SK-N-SH (cell line): Measurements from ENCODE around the gene KLHL26. TPM values are rescaled to one million over a fixed set of nuclear protein-coding genes. Genes with fewer than 3 reads are reported as not detected.
A peak's percentile ranks its signal among the peaks of the same experiment; 100 is the strongest.

ENCODE experiments used
- CTCF ChIA-PET: fragments of 300-600, 350-600 bp; formaldehyde crosslinking; extraction: SDS; loops from one replicate; lab custom pipeline; 2021; lab: Yijun Ruan, JAX
- POLR2A ChIA-PET: fragments of 350-600 bp; sonication (Branson Sonifier 250); formaldehyde crosslinking; extraction: SDS; loops from one replicate; lab custom pipeline; 2020; ENCODE audit warnings: antibody characterized with exemption, inconsistent platforms; lab: Yijun Ruan, JAX
- DNase-seq: peaks from one replicate; pipeline ENCODE4 v3.0.0; 2012
- H2AFZ ChIP-seq: fragments of 200-600 bp; sonication (generic); 2 replicates; pipeline ENCODE4 v1.8.1; 2016; ENCODE audit warnings: antibody characterized with exemption, mild to moderate bottlenecking, low read depth
- H3F3A ChIP-seq: fragments of 200-600 bp; sonication (generic); replicated peaks from 2 replicates; pipeline ENCODE3; 2016; ENCODE audit warnings: antibody characterized with exemption, mild to moderate bottlenecking; ENCODE audit not compliant: insufficient read depth
- H3K27ac ChIP-seq, 2 experiments: fragments of 200-500 bp in 1 of 2; fragments of 200-600 bp in 1 of 2; sonication (Bioruptor generic) in 1 of 2; sonication (generic), shearing (Covaris generic) in 1 of 2; 2 replicates each; pipeline versions ENCODE4 v1.5.1 to v1.6.1; 2014 to 2016; ENCODE audit warnings: low read depth in 2 of 2, inconsistent platforms in 1 of 2, low read length in 1 of 2, mild to moderate bottlenecking in 1 of 2, mixed read lengths in 1 of 2
- H3K27me3 ChIP-seq: fragments of 200-600 bp; sonication (generic), shearing (Covaris generic); 2 replicates; pipeline ENCODE4 v1.6.1; 2016; ENCODE audit warnings: mixed run types; ENCODE audit not compliant: insufficient read depth
- H3K36me3 ChIP-seq, 2 experiments: fragments of 200-500 bp in 1 of 2; fragments of 200-600 bp in 1 of 2; sonication (Bioruptor generic) in 1 of 2; sonication (generic) in 1 of 2; replicated peaks in 1 of 2; 2 replicates each; pipeline versions ENCODE3 to v1.5.1; 2014 to 2016; ENCODE audit warnings: low read length in 1 of 2, mild to moderate bottlenecking in 1 of 2; ENCODE audit not compliant: insufficient read depth in 2 of 2, control insufficient read depth in 1 of 2
- H3K4me1 ChIP-seq, 2 experiments: fragments of 200-500 bp in 1 of 2; fragments of 200-600 bp in 1 of 2; sonication (Bioruptor generic) in 1 of 2; sonication (generic), shearing (Covaris generic) in 1 of 2; 2 replicates each; pipeline versions ENCODE4 v1.5.1 to v1.6.1; 2014 to 2016; ENCODE audit warnings: low read depth in 1 of 2, low read length in 1 of 2, mixed run types in 1 of 2; ENCODE audit not compliant: insufficient read depth in 2 of 2, control insufficient read depth in 1 of 2
- H3K4me2 ChIP-seq: fragments of 200-600 bp; sonication (generic), shearing (Covaris generic); 2 replicates; pipeline ENCODE4 v1.6.1; 2017; ENCODE audit warnings: mixed run types
- H3K4me3 ChIP-seq, 2 experiments: fragments of 200-500 bp in 1 of 2; fragments of 200-600 bp in 1 of 2; sonication (Bioruptor generic) in 1 of 2; sonication (generic), shearing (Covaris generic) in 1 of 2; 2 replicates each; pipeline versions ENCODE4 v1.5.1 to v1.8.1; 2014 to 2016; ENCODE audit warnings: low read depth in 2 of 2, inconsistent platforms in 1 of 2, low read length in 1 of 2, mild to moderate bottlenecking in 1 of 2, mixed read lengths in 1 of 2, moderate library complexity in 1 of 2
- H3K79me2 ChIP-seq: fragments of 200-600 bp; sonication (generic); 2 replicates; pipeline ENCODE4 v1.8.1; 2017; ENCODE audit warnings: mild to moderate bottlenecking; ENCODE audit not compliant: insufficient read depth
- H3K9ac ChIP-seq: fragments of 200-600 bp; sonication (generic); 2 replicates; pipeline ENCODE4 v1.6.1; 2017; ENCODE audit warnings: mixed run types
- H3K9me2 ChIP-seq: fragments of 200-600 bp; sonication (generic); 2 replicates; pipeline ENCODE4 v1.6.1; 2017; ENCODE audit warnings: mixed run types
- H3K9me3 ChIP-seq: fragments of 200-600 bp; sonication (generic); 2 replicates; pipeline ENCODE4 v1.6.1; 2017; ENCODE audit warnings: mixed run types, mild to moderate bottlenecking, moderate library complexity
- H4K20me1 ChIP-seq: fragments of 200-600 bp; sonication (generic); 2 replicates; pipeline ENCODE4 v1.6.1; 2017; ENCODE audit warnings: mild to moderate bottlenecking, mixed run types; ENCODE audit not compliant: insufficient read depth
- CHD2 ChIP-seq: fragments of 150-350 bp; IDR thresholded peaks from 2 replicates; pipeline ENCODE4 v1.6.1; 2018; ENCODE audit warnings: low read length; ENCODE audit not compliant: partially characterized antibody
- CTCF ChIP-seq: fragments of 200-600 bp; sonication (generic); IDR thresholded peaks from 2 replicates; pipeline ENCODE4 v1.6.1; 2017; ENCODE audit warnings: antibody characterized with exemption, mild to moderate bottlenecking, moderate library complexity
- ELF1 ChIP-seq: IDR thresholded peaks from 2 replicates; pipeline ENCODE4 v1.4.0; 2012
- EP300 ChIP-seq, 2 experiments: IDR thresholded peaks; 2 replicates each; pipeline versions ENCODE4 v1.4.0 to v1.6.1; 2012; ENCODE audit warnings: borderline replicate concordance in 1 of 2, low read depth in 1 of 2, low read length in 1 of 2
- FOSL2 ChIP-seq: IDR thresholded peaks from 2 replicates; pipeline ENCODE4 v1.4.0; 2012; ENCODE audit warnings: low read depth, mild to moderate bottlenecking, moderate library complexity, borderline replicate concordance
- FOXJ3 ChIP-seq: sonication (generic); formaldehyde crosslinking; IDR thresholded peaks from 2 replicates; pipeline ENCODE4 v1.5.1; 2020; ENCODE audit warnings: mild to moderate bottlenecking, missing genetic modification reagents
- FOXM1 ChIP-seq: IDR thresholded peaks from 2 replicates; pipeline ENCODE4 v1.4.0; 2012; ENCODE audit warnings: low read depth, mild to moderate bottlenecking
- GABPA ChIP-seq: IDR thresholded peaks from 2 replicates; pipeline ENCODE4 v1.4.0; 2012; ENCODE audit warnings: low read depth, mild to moderate bottlenecking
- JUND ChIP-seq: IDR thresholded peaks from 2 replicates; pipeline ENCODE4 v1.4.0; 2012
- MXI1 ChIP-seq: IDR thresholded peaks from 2 replicates; pipeline ENCODE4 v1.6.1; 2012; ENCODE audit warnings: mild to moderate bottlenecking, low read depth, low read length, improper control_type of control experiment
- NFIC ChIP-seq: IDR thresholded peaks from 2 replicates; pipeline ENCODE4 v1.4.0; 2012; ENCODE audit warnings: borderline replicate concordance
- NRF1 ChIP-seq: IDR thresholded peaks from 2 replicates; pipeline ENCODE4 v1.6.1; 2012; ENCODE audit warnings: low read depth, mild to moderate bottlenecking, low read length
- PBX3 ChIP-seq: IDR thresholded peaks from 2 replicates; pipeline ENCODE4; 2012
- RFX5 ChIP-seq: IDR thresholded peaks from 2 replicates; pipeline ENCODE4 v1.6.1; 2012; ENCODE audit warnings: mild to moderate bottlenecking, improper control_type of control experiment, low read length
- USF1 ChIP-seq: IDR thresholded peaks from 2 replicates; pipeline ENCODE4 v1.4.0; 2012; ENCODE audit warnings: low read depth, borderline replicate concordance
- WGBS: methylation state at CpG from one replicate; pipeline ENCODE4 v1.1.6; 2017; ENCODE audit warnings: low lambda C conversion rate; 5-methylcytosine and 5-hydroxymethylcytosine counted together
- polyA plus RNA-seq, 3 experiments: library from polyadenylated mRNA; depleted of rRNA; stranded (reverse); fragments of >200 nt; gene quantifications; 2 replicates each; pipeline ENCODE4 v1.2.3, GENCODE V29; 2012

The KLHL26 gene
- polyA plus RNA-seq, 1 of the 3 experiments (the other 2 are of a cell fraction): 4.6 TPM

GRCh38 chr19:18699403-18700054 is 62.7 kb downstream of the KLHL26 start:
- ChIA-PET CTCF (interaction anchor here (0.6 to 1.1 kb wide), 4 partner anchors 11 to 168 kb away, joined by 3 read pairs; no protein-coding TSS in a partner anchor), POLR2A (no interaction called here)
- peaks cover 56% of the 10 kb centered on the region for H4K20me1 ChIP-seq

More at GRCh38 chr19:18699403-18700054, 62.7 kb downstream of the KLHL26 start:
- Histone ChIP-seq H3K4me1 (peaks cover 14 to 28% of the 10 kb centered on the region in 2 experiments; a peak in 2 of 4 replicates), H3K9ac (no peak overlapping the region), H3K4me2 (no peak overlapping the region), H3K36me3 (no peaks in the 10 kb centered on the region), H2AFZ (no peak overlapping the region), H3K4me3 (no peak overlapping the region), H3K79me2 (peaks cover 25% of the 10 kb centered on the region), H3K27me3 (no peaks in the 10 kb centered on the region), H3K27ac (peak overlapping the region in 1 of 2 experiments; percentile 92; a peak in 2 of 4 replicates), H3K9me3 (no peaks in the 10 kb centered on the region), H3K9me2 (no peaks in the 10 kb centered on the region), H3F3A (peaks cover 8% of the 10 kb centered on the region)
- TF ChIP-seq FOSL2 (no peak), USF1 (no peak), ELF1 (no peak), FOXJ3 (CRISPR knock-in tag) (no peak), PBX3 (no peak), CTCF (no peak), CHD2 (no peak), RFX5 (no peak), MXI1 (no peak), NRF1 (no peak), JUND (no peak), EP300 (IDR thresholded peaks at IDR 0.05; ENCODE audit: borderline replicate concordance in 1 of 2, low read depth in 1 of 2, low read length in 1 of 2) (no peak), NFIC (no peak), FOXM1 (no peak), GABPA (no peak)
- WGBS: 93% methylated on average over 12 of the region's 14 CpGs
- no peak for DNase-seq
